LNCaP clone FGC (cell line): ENCODE results near the gene TLX1.

ENCODE experiments used
- DNase-seq: peaks from one replicate; pipeline ENCODE4 v3.0.0-alpha.2; 2011; ENCODE audit warnings: low read depth
- H3K4me3 ChIP-seq: 2 replicates; pipeline ENCODE4 v1.5.1; 2011; ENCODE audit warnings: mild to moderate bottlenecking, low read depth, low read length, control low read depth
- CTCF ChIP-seq: IDR thresholded peaks from 2 replicates; pipeline ENCODE4 v1.5.1; 2012; ENCODE audit warnings: mild to moderate bottlenecking; ENCODE audit not compliant: control insufficient read depth, insufficient read depth; ENCODE audit errors: extremely low read depth

The TLX1 gene

GRCh38 chr10:101111547-101111946 is 19.6 kb upstream of the TLX1 start:
- TF ChIP-seq CTCF: no peak
- H3K4me3 ChIP-seq: no peak overlapping the region
- DNase-seq: no peak

GRCh38 chr10:101112799-101113594 is 18.1 kb upstream of the TLX1 start:
- no peak for TF ChIP-seq CTCF

GRCh38 chr10:101113890-101114403 is 17.2 kb upstream of the TLX1 start:
- no peak overlapping the region for H3K4me3 ChIP-seq
- DNase-seq: no peak
- no peak for TF ChIP-seq CTCF

More at GRCh38 chr10:101112799-101113594, 18.1 kb upstream of the TLX1 start:
- DNase-seq: no peak
- no peak overlapping the region for H3K4me3 ChIP-seq

- H3K4me3 ChIP-seq: no peak overlapping the region
- no peak for TF ChIP-seq CTCF
- DNase-seq: no peak
Observed at GRCh38 chr10:101114646-101115045, 16.5 kb upstream of the TLX1 start.

- DNase-seq: no peak
- TF ChIP-seq CTCF: no peak
- H3K4me3 ChIP-seq: no peak overlapping the region
Observed at GRCh38 chr10:101116754-101117153, 14.3 kb upstream of the TLX1 start.

GRCh38 chr10:101118031-101118430 is 13.1 kb upstream of the TLX1 start:
- no peak overlapping the region for H3K4me3 ChIP-seq
- TF ChIP-seq CTCF: no peak
- DNase-seq: no peak

GRCh38 chr10:101120520-101120883 is 10.6 kb upstream of the TLX1 start:
- H3K4me3 ChIP-seq: no peak overlapping the region
- DNase-seq: no peak
- no peak for TF ChIP-seq CTCF
